Activated naive CD4-positive, alpha-beta T cell treated with anti-CD3 and anti-CD28 coated beads for 36 hours (primary cell): ENCODE measurements around the gene AUTS2. TPM values are rescaled to one million over a fixed set of nuclear protein-coding genes. Genes with fewer than 3 reads are reported as not detected.

Experiments
- CTCF ChIA-PET: fragments of 350-600 bp; sonication (Branson Sonifier 250); formaldehyde crosslinking; loops from one replicate; lab custom pipeline; 2021; ENCODE audit warnings: antibody characterized with exemption; lab: Charles Lee
- DNase-seq: peaks from one replicate; pipeline ENCODE4 v3.0.0-alpha.2; 2020
- H3K27ac Mint-ChIP-seq: one replicate; pipeline ENCODE4 v1.8.0; 2021; ENCODE audit warnings: mild to moderate bottlenecking, mixed read lengths
- H3K27me3 Mint-ChIP-seq: one replicate; pipeline ENCODE4 v1.8.0; 2021; ENCODE audit warnings: low read depth, mixed read lengths
- H3K36me3 Mint-ChIP-seq: one replicate; pipeline ENCODE4 v1.8.0; 2021; ENCODE audit warnings: low read depth, mixed read lengths
- H3K4me1 Mint-ChIP-seq: one replicate; pipeline ENCODE4 v1.8.0; 2021; ENCODE audit warnings: low read depth, mixed read lengths
- H3K4me3 Mint-ChIP-seq: one replicate; pipeline ENCODE4 v1.8.0; 2021; ENCODE audit warnings: mild to moderate bottlenecking, moderate library complexity, mixed read lengths
- H3K9me3 Mint-ChIP-seq: one replicate; pipeline ENCODE4 v1.8.0; 2021; ENCODE audit warnings: mixed read lengths
- intact Hi-C: fragments of 100-400 bp; cut with micrococcal nuclease; formaldehyde crosslinking; loops from one replicate; pipeline ENCODE4 v1.15.1; 2023
- total RNA-seq, 2 experiments: library from RNA; stranded (reverse); gene quantifications; one replicate each; pipeline ENCODE4 v1.2.3, GENCODE V29; 2021

The AUTS2 gene
- total RNA-seq, 2 experiments from 2014 or later: 0.79 to 1.1 TPM

DNA sequence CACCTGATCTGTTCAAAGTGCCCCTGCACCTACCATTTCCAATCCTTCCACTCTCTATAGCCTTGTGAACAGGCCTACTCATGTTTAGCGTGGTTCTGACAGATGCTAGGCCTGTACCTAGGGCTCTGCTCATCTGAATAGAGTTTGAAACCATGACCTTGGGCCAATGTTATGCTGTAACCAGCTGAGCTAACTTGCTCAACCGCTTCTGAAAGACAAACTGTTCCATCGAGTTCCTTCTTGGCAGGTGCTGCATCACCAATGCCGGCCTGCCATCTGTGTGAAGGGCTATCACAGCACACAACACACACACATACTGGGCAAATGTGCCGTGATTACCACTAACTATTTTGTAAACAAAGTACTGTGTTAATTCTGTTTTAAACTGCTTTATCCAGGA lies 1114.7 kb downstream of the AUTS2 start:
- Mint-ChIP-seq H3K9me3 (peaks cover 4% of the 10 kb centered on the region), H3K27me3 (no peaks in the 10 kb centered on the region), H3K36me3 (no peaks in the 10 kb centered on the region), H3K27ac (no peak overlapping the region), H3K4me1 (no peaks in the 10 kb centered on the region), H3K4me3 (no peak overlapping the region)
- no peak for DNase-seq
- CTCF ChIA-PET: interaction anchor here (1.3 kb wide), 1 partner anchor 14 kb away, joined by 3 read pairs; no protein-coding TSS in a partner anchor
- intact Hi-C loops: no loop called here

DNA sequence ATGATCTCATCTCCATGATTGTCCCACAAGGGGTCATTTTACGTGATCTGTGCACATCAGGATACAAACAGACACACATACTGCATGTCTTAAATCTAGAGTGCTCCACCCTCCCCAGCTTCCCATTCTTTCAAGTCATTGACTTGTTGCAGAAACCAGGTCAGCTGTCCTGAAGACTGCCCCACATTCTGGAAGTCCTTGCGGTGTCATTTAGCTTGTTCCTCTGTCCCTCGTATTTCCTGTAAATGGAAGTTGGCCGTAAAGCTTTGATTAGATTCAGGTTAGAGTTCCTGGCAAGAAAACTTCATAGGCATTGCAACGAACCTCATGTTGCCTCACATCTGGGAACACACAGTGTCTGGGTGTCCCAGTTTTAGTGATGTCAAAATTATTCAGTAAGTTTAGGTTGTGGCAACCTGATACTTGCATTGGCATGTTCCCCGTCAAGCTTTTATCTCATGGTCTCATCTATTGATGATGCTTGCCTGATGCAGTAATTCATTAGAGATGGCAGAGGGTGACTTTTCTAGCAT lies 1116.3 kb downstream of the AUTS2 start:
- Mint-ChIP-seq H3K27ac (no peak overlapping the region), H3K36me3 (no peaks in the 10 kb centered on the region), H3K4me1 (no peaks in the 10 kb centered on the region), H3K27me3 (no peaks in the 10 kb centered on the region), H3K9me3 (peaks cover 4% of the 10 kb centered on the region), H3K4me3 (no peak overlapping the region)
- no peak for DNase-seq
- CTCF ChIA-PET: interaction anchor here (0.7 kb wide), 1 partner anchor 44 kb away, joined by 4 read pairs; no protein-coding TSS in a partner anchor
- intact Hi-C loops: no loop called here

DNA sequence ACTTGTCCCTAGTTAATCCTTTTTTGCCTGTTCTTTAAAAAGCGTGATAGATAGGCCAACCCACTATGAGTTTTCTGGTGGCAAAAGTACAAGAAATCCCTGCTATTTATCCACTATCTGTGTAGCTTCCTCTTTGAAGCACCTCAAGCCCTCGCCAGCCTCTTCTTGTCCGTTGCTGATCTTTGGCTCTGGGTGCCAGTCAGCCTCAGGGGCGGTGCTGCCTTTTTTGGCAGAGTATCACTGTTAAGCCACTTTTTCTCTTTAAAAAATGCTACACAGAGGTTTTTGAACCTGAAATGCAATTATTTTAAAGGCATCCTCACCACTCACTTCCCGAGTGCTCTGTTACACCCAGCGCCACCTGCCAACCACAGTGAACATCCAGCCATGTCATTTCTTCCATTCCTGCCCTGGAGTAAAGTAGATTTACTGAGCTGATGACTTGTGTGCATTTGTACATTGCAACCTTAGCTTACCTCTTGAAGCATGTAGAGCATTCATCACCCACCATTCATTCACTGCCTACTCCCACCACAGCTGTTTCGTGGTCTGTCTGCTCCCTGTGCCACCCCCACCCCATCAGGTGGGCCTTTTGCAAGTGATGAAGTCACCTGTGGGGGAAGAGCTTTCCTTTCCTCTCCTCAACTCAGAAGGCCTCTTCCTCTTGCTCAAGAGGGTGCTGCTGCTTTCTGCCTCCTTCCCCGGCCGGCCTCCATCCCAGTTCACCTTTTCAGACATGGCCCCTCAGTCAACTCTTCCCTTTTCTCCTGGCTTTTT lies 1119.5 kb downstream of the AUTS2 start:
- intact Hi-C loops: no loop called here
- CTCF ChIA-PET: no interaction called here
- H3K4me1 Mint-ChIP-seq: no peaks in the 10 kb centered on the region
- H3K9me3 Mint-ChIP-seq: peaks cover 4% of the 10 kb centered on the region
- no peaks in the 10 kb centered on the region for H3K27me3 Mint-ChIP-seq
- H3K36me3 Mint-ChIP-seq: no peaks in the 10 kb centered on the region
- no peak for DNase-seq
- no peak overlapping the region for H3K27ac Mint-ChIP-seq
- H3K4me3 Mint-ChIP-seq: no peak overlapping the region

DNA sequence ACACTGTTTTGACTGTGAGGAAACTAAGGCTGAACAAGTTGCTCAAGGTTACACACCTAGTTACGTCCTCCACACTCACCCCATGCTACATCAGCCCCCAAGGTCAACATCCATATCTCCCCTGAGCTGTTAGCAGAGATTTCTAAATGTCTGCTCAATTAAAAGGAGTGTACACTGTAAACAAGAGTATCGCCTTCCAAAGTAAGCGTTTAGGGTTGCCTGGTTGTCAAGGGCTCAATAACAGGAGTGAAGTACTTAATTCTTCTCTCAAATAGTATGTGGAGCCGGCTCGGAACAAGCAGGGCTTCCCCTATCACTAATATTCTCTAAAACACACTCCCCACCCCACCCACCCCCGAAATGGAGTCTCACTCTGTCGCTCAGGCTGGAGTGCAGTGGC lies 1120.8 kb downstream of the AUTS2 start:
- CTCF ChIA-PET: interaction anchor here (0.5 kb wide), 1 partner anchor 23 kb away, joined by 4 read pairs; no protein-coding TSS in a partner anchor
- Mint-ChIP-seq H3K9me3 (peaks cover 4% of the 10 kb centered on the region), H3K36me3 (no peaks in the 10 kb centered on the region), H3K27me3 (no peaks in the 10 kb centered on the region), H3K27ac (no peak overlapping the region), H3K4me3 (no peak overlapping the region), H3K4me1 (no peaks in the 10 kb centered on the region)
- intact Hi-C loops: no loop called here
- no peak for DNase-seq

DNA sequence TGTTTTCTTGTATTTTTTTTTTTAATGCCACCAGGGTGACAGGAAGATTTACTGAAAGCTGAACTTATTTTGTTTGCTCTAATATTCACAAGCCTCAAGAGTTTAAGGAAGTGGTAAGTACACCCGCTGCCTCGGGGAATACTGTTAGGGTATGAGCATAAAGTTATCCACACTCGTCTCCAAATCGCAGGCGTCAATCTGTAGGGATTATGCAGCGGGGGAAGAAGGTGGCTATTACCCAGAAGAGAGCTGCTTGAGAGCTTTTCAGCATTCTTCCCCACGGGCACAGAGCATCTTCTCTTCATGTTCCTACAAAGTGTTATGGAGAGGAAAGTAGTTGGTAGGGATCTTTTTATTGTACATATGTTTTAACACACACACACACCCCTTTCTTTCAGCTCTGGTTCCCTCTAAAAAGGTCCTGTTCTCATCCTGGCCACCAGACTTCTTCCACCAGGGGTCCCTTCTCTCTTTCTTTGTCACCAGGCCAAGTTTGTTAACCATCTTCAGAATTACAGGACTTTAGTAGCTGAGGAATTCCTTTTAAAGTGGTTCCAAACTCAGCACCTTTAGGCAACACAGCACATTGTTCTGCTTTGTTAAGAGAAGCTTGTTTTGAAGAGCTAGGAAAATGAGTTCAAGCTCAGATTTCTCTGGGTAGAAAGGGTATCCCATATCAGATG lies 1122.1 kb downstream of the AUTS2 start:
- no peaks in the 10 kb centered on the region for H3K27me3 Mint-ChIP-seq
- no peak overlapping the region for H3K27ac Mint-ChIP-seq
- no peaks in the 10 kb centered on the region for H3K4me1 Mint-ChIP-seq
- no peak overlapping the region for H3K4me3 Mint-ChIP-seq
- no peaks in the 10 kb centered on the region for H3K36me3 Mint-ChIP-seq
- DNase-seq: no peak
- intact Hi-C loops: no loop called here
- no peaks in the 10 kb centered on the region for H3K9me3 Mint-ChIP-seq
- CTCF ChIA-PET: no interaction called here

DNA sequence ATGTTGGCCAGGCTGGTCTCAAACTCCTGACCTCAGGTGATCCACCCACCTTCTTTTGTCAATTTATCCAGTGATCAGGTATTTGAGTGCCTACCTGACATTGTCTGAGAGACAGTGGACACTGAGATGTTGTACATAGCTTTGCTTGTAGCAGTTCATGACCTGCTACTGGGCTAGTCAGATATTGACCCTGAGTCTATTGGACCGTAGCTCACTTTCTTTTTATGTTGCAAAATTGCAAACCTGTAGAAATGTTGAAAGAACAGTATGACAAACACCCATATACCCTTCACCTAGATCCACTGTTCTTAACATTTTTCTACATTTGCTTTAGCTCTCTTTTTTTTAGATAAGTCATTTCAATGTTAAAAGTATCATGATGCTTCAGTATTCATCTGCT lies 1123.2 kb downstream of the AUTS2 start:
- no peaks in the 10 kb centered on the region for H3K9me3 Mint-ChIP-seq
- CTCF ChIA-PET: no interaction called here
- H3K36me3 Mint-ChIP-seq: no peaks in the 10 kb centered on the region
- no peak overlapping the region for H3K27ac Mint-ChIP-seq
- no peak for DNase-seq
- H3K27me3 Mint-ChIP-seq: no peaks in the 10 kb centered on the region
- intact Hi-C loops: no loop called here
- H3K4me3 Mint-ChIP-seq: no peak overlapping the region
- H3K4me1 Mint-ChIP-seq: no peaks in the 10 kb centered on the region

DNA sequence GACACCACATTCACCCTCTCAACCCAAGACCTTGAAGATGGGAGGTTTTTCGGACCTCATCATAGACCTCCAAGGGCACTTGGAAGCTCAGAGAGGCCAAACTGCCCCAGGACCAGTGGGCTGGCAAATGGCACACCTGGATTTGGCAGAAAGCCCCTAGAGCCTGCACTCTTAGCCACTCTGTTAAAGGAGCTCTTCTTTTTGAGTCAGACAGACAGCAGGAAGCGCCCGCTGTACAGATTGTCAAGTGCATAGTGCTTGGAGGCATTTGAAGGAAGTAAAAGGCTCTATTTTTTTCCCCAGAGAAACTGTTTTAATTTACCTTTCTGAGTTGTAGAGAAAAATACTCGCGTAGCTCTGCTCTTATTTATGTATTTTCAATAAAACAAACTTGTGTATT lies 1125.1 kb downstream of the AUTS2 start:
- CTCF ChIA-PET: no interaction called here
- Mint-ChIP-seq H3K36me3 (no peaks in the 10 kb centered on the region), H3K4me1 (no peaks in the 10 kb centered on the region), H3K4me3 (no peak overlapping the region), H3K27me3 (no peaks in the 10 kb centered on the region), H3K9me3 (no peaks in the 10 kb centered on the region), H3K27ac (no peak overlapping the region)
- intact Hi-C loops: no loop called here
- DNase-seq: no peak

DNA sequence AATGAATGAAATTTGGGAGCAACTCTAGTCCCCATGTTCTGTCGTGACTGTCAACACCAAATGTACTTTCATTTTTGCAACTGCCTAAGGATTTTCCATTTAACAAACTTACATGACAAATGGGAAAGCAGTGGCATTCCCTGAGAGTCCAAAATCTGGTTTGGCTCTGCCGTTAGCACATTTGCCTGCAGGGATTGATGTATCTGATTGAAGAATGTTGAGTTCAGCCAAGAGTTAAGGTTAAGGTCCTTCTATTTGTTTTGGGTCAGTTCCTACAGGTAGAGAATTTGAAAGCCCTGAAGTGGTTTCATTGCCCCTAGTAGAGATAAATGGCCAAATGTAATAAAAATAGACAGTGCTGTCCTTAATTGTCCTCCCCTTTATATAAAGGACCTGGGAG lies 1127.2 kb downstream of the AUTS2 start:
- intact Hi-C loops: no loop called here
- Mint-ChIP-seq H3K4me1 (no peaks in the 10 kb centered on the region), H3K36me3 (no peaks in the 10 kb centered on the region), H3K4me3 (no peak overlapping the region), H3K9me3 (no peaks in the 10 kb centered on the region), H3K27me3 (no peaks in the 10 kb centered on the region), H3K27ac (no peak overlapping the region)
- CTCF ChIA-PET: no interaction called here
- DNase-seq: no peak

DNA sequence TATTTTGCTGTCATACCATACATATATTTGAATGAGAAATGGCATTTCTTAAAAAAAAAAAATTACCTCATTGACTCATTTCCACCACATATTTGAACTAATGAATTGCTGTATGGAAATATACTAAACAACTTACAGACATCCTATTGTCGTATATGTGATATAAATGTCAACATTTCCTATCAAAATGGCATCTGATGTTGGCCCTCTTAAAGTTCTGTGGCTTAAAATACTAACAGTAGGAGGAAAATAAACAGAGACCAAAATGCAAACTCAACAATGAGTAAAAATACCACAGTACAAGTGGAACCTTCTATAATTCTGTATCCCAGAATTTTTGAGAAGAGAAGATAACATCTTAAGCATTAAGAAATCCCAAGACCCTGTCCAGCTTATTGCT lies 1128.0 kb downstream of the AUTS2 start:
- H3K27ac Mint-ChIP-seq: no peak overlapping the region
- no peaks in the 10 kb centered on the region for H3K36me3 Mint-ChIP-seq
- H3K9me3 Mint-ChIP-seq: no peaks in the 10 kb centered on the region
- intact Hi-C loops: no loop called here
- H3K27me3 Mint-ChIP-seq: no peaks in the 10 kb centered on the region
- CTCF ChIA-PET: no interaction called here
- no peak for DNase-seq
- H3K4me3 Mint-ChIP-seq: no peak overlapping the region
- no peaks in the 10 kb centered on the region for H3K4me1 Mint-ChIP-seq

DNA sequence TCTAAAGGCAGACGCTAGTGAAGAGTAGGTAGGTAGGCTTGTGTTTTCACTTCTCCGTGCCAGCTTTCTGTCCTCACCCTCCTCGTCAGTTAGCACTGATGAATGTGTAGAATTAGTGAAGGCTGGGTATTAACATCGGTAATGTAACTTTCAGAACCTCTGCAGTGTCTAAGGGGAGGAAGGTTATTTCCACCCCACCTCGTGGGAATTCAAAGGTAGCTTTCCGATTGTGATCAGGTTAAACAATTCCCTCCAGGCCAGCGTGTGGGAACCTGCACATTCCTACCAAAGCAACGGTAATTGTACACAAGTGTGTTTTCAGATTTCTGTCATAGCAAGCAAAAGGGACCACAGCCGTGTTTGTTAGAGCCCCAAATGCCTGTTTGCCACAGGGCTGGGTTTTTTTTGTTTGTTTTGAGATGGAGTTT lies 1128.7 kb downstream of the AUTS2 start:
- no peaks in the 10 kb centered on the region for H3K4me1 Mint-ChIP-seq

DNA sequence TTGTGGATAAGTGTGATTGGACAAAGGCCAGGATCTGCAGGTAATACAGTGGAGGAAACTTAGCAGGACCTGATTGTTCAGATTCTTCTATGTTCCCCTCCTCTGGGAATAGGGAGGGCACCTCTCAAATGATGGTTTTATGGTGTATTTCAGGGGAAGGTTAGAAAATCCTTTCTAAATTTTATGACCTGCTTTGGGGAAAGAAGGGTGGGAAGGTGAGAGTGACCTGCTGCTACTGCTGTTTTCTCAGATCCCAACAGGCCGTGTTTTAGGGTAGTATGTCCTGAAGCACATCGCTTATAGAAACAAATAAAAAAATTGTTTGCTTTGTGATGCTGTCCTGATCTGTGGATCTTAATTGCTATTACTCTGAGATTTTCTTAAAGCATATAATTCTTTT lies 1129.6 kb downstream of the AUTS2 start:
- H3K4me3 Mint-ChIP-seq: no peak overlapping the region
- H3K27me3 Mint-ChIP-seq: no peaks in the 10 kb centered on the region
- CTCF ChIA-PET: no interaction called here
- no peaks in the 10 kb centered on the region for H3K4me1 Mint-ChIP-seq
- no peak overlapping the region for H3K27ac Mint-ChIP-seq
- no peaks in the 10 kb centered on the region for H3K9me3 Mint-ChIP-seq
- no peak for DNase-seq
- intact Hi-C loops: no loop called here
- H3K36me3 Mint-ChIP-seq: no peaks in the 10 kb centered on the region

More for the DNA sequence above, 1128.7 kb downstream of the AUTS2 start:
- no peaks in the 10 kb centered on the region for H3K36me3 Mint-ChIP-seq
- no peak overlapping the region for H3K4me3 Mint-ChIP-seq
- no peaks in the 10 kb centered on the region for H3K9me3 Mint-ChIP-seq
- no peak for DNase-seq
- intact Hi-C loops: no loop called here
- no peak overlapping the region for H3K27ac Mint-ChIP-seq
- CTCF ChIA-PET: no interaction called here
- no peaks in the 10 kb centered on the region for H3K27me3 Mint-ChIP-seq

DNA sequence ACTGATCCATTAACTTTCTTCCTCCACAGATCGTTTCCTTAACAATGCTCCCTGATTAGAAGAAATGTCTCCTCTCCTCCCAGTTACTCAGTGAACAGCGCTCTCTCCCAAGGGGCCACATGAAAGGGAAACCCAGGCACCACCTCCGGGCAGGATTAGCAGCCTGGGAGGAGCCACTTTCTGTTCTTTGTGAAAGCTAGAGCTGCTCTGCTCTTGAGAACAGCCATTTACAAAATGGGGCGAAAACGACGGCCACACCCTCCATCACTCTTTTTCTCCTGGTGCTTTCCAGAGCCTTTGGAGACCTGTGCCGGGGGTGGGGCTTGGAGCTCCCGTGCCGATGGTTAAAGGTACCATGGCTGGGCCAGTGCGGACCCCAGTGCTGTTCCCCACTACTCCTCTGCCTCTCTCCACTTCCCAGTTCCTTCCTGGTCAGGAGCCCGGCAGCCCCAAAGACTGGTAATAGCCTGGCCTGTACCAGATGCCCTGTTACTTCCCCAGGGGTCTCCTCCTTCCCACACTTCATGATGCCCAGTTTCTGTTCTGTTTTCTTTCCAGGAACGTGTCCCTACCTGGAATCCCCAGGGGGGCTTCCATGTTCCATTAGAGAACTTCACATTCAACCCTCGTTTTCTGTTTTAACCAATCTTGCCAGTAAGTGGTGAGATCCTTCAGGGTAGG lies 1130.7 kb downstream of the AUTS2 start:
- H3K4me1 Mint-ChIP-seq: no peaks in the 10 kb centered on the region

More for the DNA sequence above, 1130.7 kb downstream of the AUTS2 start:
- Mint-ChIP-seq H3K27ac (no peak overlapping the region), H3K9me3 (no peaks in the 10 kb centered on the region), H3K4me3 (no peak overlapping the region), H3K36me3 (no peaks in the 10 kb centered on the region), H3K27me3 (no peaks in the 10 kb centered on the region)
- CTCF ChIA-PET: no interaction called here
- no peak for DNase-seq
- intact Hi-C loops: no loop called here
